ENCODE results near the gene CLEC17A.

CLEC17A gene

GRCh38 chr19:14655726-14656125 is 72.8 kb downstream of the CLEC17A start:
- DNase-seq, result no peak

- DNase-seq, result no peak
Observed at GRCh38 chr19:14659874-14660489, 77.1 kb downstream of the CLEC17A start.

- no peak for DNase-seq
Observed at GRCh38 chr19:14661372-14661924, 78.6 kb downstream of the CLEC17A start.

All from CD4-positive, alpha-beta T cell treated with Interleukin-21 for 1 hour (primary cell).